ENCODE results near the gene HSD17B12.

DNA sequence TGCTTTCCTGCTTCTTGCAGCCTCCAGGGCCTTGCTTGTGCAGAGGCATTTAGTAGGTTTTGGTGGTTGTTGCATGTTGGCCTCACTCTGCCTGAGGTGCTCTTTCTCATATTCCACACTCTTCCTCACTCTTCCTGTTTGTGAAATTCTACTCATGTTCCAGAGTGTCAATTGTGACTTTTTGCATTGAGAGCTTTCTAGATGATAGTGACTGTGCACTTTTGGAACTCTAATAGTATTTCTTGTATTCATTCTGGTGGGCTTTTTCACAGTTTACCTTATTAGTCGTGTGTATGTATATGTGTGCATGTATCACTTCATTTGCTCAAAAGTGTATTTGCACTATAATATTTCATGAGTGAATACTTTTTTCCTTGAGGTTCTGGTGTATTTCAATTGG, 11.3 kb downstream of the HSD17B12 start:
- TF ChIP-seq POLR2A (IDR thresholded peaks at IDR 0.05; ENCODE audit: low read depth, low read length), result no peak
- no peak for TF ChIP-seq TAF1 (IDR thresholded peaks at IDR 0.05; ENCODE audit: borderline replicate concordance, low read depth, low read length)
